OCI-M2 (cell line): Measurements from ENCODE around the gene CDH4.

Experiments
- DNase-seq: peaks from one replicate; lab custom pipeline; 2025; ENCODE audit not compliant: unreplicated experiment; lab: John Stamatoyannopoulos, UW

Gene CDH4

DNA sequence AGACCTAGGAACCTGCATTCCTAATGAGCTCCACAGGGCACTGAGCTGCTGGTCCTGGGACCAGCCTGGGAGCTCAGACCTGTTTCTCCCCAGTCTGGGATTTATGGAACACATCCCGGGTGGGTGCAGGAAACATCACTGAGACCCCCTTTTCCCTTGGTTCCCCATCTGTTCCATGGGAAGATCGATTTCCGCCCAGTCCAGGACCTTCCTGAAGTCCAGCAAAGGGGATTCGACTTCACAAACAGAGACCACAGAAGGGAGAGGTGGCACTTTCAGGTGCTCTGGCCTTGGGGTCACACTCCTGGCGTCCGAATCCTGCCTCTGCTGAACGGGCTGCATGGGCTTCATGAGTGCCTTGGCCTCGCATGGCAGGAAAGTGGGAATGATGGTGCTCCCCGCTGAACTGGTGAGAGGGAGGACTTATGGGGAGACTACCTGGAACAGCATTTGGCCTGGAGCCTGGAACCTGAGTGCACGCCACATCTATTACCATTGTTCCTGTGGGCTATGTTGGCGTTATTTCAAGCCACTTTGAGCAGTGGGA is 517.3 kb downstream of the CDH4 start:
- DNase-seq: no peak

DNA sequence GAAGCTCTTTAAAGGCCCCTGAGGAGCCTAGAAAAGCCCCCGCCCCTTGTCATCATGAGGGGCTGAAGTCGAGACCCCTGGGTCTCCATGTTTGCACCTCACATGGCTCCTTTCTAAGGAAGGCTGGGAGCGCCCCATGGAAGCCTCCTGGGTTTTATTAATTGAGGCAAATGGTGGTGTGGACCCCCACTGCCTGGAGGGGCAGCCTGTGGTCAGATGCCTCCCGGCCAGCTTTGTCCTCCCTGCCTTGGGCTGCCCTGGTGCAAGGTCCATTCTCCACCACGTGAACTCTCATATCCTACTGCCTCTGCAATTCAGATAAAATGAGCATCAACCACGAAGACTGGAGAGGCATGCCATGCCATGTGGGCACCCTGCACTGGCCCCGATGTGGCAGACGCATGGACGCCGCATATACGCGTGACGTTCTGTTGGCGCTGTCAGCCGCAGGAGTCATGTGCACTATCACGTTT is 518.1 kb downstream of the CDH4 start:
- DNase-seq: no peak

DNA sequence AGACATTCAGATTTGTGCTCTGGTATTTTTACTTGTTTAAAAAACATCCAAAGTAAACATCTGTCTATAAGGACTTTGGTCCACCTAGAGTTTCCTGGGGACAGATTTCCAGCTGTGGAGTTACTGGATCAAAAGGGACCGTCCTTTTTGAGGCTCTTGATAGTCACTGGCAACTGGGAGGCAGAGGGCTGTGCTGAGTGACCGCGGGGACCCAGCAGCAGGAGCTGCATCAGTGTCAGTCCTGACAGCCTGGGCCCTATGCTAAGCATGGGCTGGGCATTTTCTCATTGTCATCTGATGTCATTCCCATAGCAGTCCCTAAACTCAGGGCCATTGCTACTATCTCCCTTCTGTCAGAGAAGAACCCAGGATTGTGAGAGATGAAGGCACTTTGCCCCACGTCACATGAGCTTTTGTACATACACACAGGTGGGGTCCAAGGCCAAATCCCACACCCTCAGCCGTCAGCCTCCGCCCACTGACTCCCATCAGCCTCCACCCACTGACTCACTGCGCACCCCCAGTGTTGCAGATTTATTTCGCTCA is 519.8 kb downstream of the CDH4 start:
- no peak for DNase-seq

DNA sequence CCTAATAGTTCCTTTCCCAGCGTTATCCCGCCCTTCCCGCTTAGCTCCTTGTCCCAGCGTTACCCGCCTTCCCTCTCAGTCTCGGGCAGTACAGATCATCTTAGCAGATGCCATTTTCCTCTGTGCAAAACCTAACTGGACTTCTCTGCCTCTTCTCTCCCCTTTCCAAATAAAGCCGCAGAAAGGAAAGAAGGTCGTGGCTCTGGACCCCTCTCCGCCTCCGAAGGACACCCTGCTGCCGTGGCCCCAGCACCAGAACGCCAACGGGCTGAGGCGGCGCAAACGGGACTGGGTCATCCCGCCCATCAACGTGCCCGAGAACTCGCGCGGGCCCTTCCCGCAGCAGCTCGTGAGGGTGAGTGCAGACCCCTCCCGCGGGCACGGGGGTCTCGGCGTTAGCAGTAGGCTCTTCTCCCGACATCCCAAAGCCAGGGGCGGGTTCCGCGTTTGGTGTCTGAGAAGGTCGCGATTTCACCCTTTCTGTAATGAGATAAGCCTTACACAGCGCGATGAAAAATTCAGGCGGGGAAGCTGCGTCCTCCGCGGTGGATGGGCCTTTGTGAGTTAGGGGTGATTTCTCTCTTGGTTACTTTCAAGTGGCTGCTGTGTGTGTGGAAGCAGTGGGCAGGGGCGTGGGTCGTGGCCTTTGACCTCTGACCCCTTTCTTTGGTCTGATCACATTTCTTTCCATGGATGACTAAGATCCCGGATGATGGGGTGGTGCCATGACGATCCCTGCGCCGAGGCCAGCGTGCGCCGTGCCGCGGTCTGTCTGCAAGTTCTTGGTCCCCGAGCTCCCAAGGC is 521.0 kb downstream of the CDH4 start:
- DNase-seq: no peak

DNA sequence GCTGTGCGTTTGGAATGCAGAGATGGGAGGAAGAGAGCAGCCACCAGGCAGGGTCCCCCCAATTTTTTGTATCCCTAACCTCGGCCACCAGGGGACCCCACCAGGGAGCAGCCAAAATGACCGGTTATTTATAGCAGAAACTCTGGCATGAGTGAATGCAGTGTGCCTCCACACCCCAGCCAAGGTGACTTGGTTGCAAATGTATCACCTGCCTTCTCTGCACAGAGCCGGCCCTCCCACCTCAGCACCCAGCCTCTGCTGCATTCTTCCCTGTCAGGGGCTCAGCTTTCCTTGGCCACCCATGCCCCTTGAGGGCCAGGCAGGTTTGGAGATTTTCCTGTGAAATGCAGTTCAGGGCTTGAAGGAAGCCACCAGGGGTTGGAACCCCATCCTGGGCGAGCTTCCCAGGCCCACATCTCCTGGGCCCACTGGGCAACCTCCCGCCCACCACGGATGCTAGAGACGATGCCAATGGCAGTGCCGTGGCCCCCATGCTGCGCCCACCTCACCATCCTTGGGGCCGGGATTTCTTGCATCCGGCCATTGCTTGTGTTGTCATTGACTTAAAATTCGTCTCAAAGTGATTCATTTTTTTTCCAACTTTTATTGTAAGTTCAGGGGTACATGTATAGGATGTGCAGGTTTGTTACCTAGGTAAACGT is 522.0 kb downstream of the CDH4 start:
- no peak for DNase-seq

DNA sequence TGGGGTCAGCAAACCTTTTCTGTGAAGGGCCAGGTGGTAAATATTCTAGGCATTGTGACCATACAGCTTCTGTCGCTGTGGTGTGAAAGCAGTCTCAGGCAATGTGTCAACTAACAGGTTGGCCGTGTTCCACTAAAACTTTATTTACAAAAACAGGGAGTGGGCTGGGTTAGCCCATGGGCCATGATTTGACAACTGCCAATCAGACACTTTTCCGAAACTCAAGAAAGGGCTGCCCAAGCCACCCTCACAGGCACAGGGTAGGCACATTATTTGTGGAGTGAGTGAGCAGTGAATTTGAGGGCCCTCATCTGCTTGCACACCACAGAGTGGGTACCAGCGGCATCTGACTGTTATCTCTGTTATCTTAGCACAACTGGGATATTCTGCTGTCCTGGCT is 523.4 kb downstream of the CDH4 start:
- no peak for DNase-seq

DNA sequence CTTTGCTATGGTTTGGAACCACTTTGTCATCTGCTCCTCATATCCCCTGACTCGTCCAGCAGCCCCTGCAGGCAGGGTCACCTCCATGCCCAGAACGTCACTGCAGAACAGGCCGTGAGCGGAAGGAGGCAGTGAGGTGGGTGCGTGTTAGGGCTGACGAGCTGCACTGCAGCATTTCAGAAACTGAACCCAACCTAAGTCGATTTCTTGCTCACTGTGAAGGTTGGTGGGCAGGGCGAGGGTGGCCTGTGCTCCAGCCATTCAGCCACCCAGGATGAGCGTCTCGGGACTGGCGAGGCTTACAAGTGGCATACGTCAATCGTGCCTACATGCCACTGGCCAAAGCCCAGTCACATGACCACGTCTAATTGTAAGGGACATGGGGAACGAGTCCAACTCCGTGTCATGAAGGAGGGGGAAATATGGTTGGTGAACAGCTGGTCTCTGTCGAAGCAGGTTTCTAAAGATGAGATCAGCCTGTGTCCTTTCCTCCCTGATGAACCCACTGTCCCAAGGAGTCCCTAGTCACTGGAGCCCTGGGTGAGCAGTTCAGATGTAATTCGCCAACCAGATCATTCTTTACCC is 524.5 kb downstream of the CDH4 start:
- no peak for DNase-seq

DNA sequence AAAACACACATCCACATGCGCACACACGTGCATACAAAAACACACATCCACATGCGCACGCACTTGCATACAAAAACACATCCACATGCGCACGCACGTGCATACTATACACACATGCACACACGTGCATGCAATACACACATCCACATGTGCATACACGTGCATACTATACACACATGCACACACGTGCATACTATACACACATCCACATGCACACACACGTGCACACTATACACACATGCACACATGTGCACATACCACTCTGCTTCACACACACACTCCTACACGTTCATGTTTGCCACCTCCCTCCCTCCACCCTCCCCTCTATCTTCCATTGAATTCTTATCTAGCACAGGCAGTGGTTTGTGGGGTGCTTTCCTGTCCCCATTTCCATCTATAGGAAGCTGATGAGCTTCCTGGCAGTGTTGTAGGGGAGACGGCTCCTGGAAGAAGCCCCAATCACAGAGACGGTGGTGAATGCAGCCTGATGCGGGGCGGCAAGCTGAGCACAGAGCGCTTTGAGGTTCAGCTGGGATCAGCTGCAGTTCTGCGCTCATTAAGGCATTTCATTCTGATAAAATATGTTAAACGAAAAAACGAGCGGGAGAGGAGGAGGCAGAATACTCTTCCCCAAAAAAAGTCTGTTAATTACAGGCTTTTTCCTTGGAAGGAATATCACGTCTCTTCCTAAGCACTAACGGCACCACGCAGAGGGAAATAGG is 525.9 kb downstream of the CDH4 start:
- DNase-seq: no peak

DNA sequence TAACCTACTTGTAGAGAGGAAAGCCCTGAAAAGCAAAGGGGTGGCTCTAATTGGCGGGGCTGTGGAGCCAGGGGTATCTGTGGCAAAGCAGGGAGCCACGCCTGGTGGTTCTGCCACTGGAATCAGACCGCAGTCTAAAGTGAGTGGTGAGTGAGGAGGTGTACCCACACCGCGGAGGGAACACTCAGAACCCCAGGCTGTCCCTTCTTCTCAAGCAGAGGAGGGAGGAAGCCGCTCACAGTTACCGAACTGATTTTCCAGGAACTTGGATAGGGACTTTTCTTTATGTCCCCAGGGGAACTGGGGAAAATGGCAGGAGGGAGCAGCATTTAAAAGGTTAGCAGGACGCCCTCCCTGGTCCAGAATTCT is 526.4 kb downstream of the CDH4 start:
- no peak for DNase-seq

DNA sequence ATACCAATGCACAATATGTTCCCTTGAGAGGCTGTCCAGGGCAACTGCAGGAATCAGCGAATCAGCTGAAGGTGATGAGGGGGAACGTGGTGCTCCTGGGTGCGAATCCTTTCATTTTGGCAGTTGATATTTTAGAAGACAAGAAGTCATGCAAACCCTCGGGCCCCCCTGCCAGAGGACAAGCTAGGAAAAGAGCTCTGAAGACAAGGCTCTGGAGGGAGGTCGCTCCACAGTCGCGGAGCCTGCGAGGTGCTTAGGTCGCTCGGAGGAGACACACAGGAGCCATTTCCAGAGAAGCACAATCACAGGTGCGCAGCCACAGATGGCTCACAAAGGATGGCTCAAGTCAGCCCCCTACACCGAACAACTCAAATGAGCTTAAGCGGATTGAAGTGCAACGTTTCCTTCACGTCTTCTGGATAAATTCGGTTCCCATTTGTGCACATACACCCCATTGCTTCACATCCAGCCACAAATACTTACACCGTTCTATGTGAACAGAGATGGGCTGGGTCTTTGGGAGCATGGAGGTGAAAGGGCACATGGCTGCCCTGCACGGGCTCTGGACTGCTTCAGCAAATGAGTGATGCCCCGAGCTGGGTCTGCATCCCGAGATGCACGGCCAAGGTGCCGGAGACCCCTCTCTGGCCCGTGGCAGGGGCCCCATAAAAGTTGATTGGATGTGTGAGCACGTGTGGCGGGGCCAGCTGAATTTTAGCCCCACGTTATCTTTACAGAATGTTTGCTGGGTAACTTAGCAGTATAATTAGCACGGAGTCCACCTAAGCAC is 527.3 kb downstream of the CDH4 start:
- DNase-seq: no peak

DNA sequence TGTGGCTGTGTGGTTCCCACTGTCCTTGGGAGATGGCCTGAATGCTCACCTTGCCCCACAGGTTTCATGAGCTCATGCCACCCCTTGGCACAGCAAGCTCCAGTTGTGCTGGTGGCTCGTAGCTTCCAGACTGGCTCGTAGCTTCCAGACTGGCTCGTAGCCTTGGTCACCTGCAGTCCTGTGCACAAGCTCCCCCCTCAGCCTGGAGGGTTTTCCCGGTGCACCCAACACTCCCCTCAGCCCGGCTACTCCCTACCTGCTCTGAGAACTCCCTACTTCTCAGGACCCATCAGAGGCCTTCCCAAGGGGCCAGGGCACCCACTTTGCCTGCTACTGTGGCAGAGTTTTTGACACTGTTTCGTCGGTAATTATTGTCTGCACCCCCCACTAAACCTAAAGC is 528.0 kb downstream of the CDH4 start:
- no peak for DNase-seq

DNA sequence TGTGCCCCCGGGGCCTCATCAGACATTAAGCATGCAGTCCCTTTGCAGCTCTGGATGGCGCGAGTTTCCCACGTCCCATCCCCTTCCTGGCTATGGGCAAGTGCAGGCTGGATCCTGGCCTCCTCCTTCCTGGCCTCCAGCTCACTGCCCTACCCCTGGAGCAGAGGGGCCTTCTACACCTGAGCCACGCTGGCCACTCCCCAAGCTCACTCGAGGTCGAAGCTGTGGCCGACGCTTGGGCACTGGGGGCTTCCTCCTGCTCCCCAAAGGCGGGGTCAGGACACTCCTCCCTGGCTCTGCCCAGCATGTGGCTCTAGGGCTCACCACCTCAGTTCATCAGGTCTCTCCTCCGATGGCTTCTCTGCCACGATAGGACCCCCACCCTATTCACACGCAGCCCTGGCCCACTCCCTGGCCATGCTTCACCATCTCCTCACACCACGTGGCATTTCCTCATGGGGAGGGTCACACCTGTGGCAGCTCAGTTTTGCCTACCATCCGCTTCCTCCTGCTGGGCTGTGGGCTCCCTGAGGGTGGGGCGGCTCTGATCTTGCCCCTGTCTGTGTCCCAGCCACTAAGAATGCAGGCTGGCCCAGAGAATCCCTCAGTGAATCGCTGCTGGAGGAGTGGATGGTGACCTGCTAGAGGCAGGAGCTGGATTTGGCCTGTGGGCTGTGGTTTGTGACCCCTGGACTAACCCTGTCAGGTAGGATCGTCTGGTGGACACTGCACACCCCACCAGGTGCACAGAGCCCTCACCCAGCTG is 532.9 kb downstream of the CDH4 start:
- DNase-seq: no peak

DNA sequence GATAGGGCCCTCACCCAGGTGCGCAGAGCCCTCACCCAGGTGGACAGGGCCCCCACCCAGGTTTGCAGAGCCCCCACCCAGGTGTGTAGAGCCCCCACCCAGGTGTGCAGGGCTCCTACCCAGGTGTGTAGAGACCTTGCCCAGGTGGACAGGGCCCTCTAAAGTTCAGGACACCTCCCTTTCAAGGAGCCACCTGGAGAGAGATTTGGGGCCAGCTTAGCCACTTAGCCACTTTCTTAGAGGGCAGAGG is 533.4 kb downstream of the CDH4 start:
- DNase-seq: no peak

DNA sequence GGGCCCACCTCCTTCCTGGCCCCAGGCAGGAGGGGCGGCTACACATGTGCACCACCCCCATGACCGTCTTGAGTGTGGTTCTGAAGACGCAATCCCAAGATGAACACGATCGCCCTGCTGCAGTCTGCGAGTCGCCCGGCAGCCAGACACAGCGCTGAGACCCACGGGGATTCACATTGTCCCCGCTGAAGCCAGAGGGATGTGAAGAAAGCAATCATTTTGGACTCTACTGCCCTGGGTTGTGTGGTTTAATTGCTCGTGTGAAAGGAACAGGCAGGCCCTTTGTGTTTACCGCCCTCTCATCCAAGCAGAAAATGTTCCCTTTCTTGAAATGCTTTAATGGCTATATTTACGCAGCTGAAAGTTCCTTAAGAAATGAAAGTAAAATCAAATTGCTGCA is 534.2 kb downstream of the CDH4 start:
- no peak for DNase-seq

DNA sequence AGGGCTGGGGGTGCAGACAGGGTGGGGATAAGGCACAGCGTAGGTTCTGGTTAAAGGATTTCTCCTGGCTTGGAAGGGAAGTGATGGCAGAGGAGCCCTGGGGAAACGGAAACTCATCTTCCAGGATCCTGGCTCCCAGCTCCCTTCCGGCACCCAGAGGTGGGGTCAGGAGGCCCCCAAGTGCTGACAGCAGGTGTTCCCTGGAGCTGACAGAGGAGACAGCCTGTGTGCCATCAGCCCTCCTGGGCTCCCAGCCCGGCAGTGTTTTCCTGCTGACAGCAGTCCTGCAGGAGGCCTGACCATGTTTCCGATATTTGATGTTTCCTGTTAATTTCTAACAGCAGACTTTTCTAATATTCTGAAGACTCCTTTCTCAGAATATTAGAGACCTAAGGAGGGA is 536.3 kb downstream of the CDH4 start:
- no peak for DNase-seq

DNA sequence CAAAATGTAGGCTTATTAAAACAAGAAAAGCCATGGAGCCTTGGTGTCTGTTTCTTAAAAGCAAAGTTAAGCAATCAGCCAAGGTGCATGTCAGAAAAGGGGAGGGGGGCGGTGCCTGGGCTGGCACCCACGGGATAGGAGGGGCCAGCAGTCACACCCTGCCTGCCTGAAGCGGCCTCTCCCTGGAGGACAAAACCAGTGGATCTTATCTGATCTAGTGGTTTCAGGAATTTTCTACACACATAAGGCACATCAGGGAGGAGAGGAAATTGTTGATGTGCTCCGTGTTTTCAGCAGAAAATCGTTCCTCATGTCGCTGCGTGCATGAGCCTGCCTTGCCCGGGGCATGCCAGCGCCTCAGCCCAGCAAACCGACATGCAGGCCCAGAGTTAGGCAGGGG is 537.3 kb downstream of the CDH4 start:
- DNase-seq: no peak

DNA sequence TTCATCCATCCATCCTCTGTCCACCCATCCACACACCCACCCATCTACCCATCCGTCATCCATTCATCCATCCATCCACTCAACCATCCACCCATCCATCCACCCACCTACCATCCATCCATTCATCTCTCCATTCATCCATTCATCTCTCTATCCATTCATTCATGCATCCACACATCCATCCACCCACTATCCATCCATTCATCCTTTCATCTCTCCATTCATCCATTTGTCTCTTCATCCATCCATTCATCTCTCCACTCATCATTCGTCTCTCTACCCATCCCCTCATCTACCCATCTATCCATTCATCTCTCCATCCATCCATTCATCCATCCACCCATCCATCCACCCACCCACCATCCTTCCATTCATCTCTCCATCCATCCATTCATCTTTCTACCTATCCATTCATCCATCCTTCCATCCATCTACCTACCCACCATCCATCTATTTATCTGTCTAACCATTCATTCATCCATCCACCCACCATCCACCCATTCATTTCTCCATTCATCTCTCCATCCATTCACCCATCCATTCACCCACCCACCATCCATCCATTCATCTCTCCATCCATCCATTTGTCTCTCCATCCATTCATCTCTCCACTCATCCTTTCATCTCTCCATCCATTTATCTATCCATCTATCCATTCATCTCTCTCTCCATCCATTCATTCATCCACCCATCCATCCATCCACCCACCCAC is 538.2 kb downstream of the CDH4 start:
- DNase-seq: no peak

DNA sequence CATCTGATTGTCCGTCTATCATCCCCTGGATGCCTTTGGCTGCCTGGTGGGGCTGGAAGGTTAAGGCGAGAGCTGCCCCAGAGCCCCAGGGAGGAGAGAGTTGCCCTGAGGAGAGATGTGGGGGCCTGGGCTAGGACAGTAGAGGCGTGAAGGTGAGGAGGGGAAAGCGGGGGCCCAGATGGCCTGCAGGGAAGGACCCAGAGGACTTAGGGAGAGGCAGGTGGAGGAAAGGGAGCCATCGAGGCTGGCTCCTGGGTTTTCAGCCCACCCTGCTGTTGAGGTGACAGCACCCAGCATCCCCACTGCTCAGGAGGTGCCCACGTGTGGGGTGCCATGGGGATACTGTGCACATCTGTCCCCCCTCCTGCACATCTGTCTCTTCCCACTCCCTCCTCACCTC is 539.9 kb downstream of the CDH4 start:
- no peak for DNase-seq
